ENCODE measurements around the gene CCDC85A.

- no peak for TF ChIP-seq EZH2 (IDR thresholded peaks at IDR 0.05)
- no peak for TF ChIP-seq POLR2AphosphoS5 (IDR thresholded peaks at IDR 0.05; ENCODE audit: borderline replicate concordance, low read depth, low read length)
- TF ChIP-seq FOXP2 (optimal IDR thresholded peaks at IDR 0.05; ENCODE audit: control extremely low read depth, extremely low read length, insufficient read depth) = no peak
These were observed 206.9 kb downstream of the CCDC85A start for GRCh38 chr2:56390644-56391043.
